Right cardiac atrium (tissue), 5 donors: ENCODE results near the gene CLCNKB. TPM values are rescaled to one million over a fixed set of nuclear protein-coding genes. Genes with fewer than 3 reads are reported as not detected.
A peak's percentile ranks its signal among the peaks of the same experiment; 100 is the strongest.
"Not testable (repeated sequence)": the region's sequence is repeated elsewhere in the genome, so short reads cannot be mapped to it uniquely, and the experiment has no call there.

Experiments
- ATAC-seq, 2 donors: fragments of 200-7000 bp; cut with Tn5 transposase; one replicate each; pipeline versions ENCODE4 v1.8.0 to v1.9.1; 2020; ENCODE audit warnings: moderate library complexity in 2 of 2, mild to moderate bottlenecking in 1 of 2
- DNase-seq, 3 donors: peaks; one replicate each; pipeline ENCODE4 v3.0.0-alpha.2; 2020
- H3K27ac ChIP-seq: one replicate; pipeline ENCODE4 v1.5.1; 2013; ENCODE audit warnings: mild to moderate bottlenecking, low read length, control low read depth, moderate library complexity
- H3K27me3 ChIP-seq: one replicate; pipeline ENCODE4 v1.6.1; 2013; ENCODE audit not compliant: control insufficient read depth, insufficient read depth
- H3K4me1 ChIP-seq: one replicate; pipeline ENCODE4 v1.6.1; 2013; ENCODE audit warnings: low read length; ENCODE audit not compliant: control insufficient read depth, insufficient read depth
- H3K4me3 ChIP-seq: one replicate; pipeline ENCODE4 v1.5.1; 2013; ENCODE audit warnings: low read length, control low read depth
- H3K9me3 ChIP-seq: one replicate; pipeline ENCODE4 v1.6.1; 2013; ENCODE audit warnings: low read length; ENCODE audit not compliant: control insufficient read depth
- WGBS: extraction: QIAGEN DNeasy Blood & Tissue Kit; methylation state at CpG from one replicate; pipeline ENCODE4 v1.1.7; 2013; 5-methylcytosine and 5-hydroxymethylcytosine counted together
- intact Hi-C, 4 donors: fragments of 100-400 bp; cut with DNase I; formaldehyde crosslinking; loops; one replicate each; pipeline versions ENCODE4 v1.11.0 to v1.14.0; 2022 to 2023
- polyA plus RNA-seq: library from polyadenylated mRNA; stranded (reverse); fragments of 200-250 nt; gene quantifications from one replicate; pipeline ENCODE4 v1.2.3, GENCODE V29; 2013
- total RNA-seq, 4 donors: library from RNA; stranded (reverse); fragmentation: NEBNext Ultra II Directional; extraction: Animal tissue kit (Norgen Biotek cat#: 25700); gene quantifications; one replicate each; pipeline ENCODE4 v1.2.1, GENCODE V29; 2021
- donor health status: healthy with polysubstance abuse.
- donor health status: DM: no; HTN: yes; CAD: no.
- donor health status: DM: no; HTN: no; CAD: no.
- donor health status: DM: no; HTN: yes; CAD: no; lungs with severe emphysema.
- donor health status: DM: yes; HTN: yes; CAD: no.

The CLCNKB gene
- total and polyA plus RNA-seq, 5 donors = 1.9 to 4.7 (median 3.6) TPM

- H3K4me1 ChIP-seq, ATAC-seq, H3K9me3 ChIP-seq, H3K27me3 ChIP-seq, H3K4me3 ChIP-seq, intact Hi-C loops, H3K27ac ChIP-seq: not testable (repeated sequence)
- peak in 1 of 3 donors; percentile 15 for DNase-seq
- WGBS = 84% methylated on average over 9 of the region's 9 CpGs
Observed at GRCh38 chr1:16020878-16021277, 22.7 kb upstream of the CLCNKB start.

DNA sequence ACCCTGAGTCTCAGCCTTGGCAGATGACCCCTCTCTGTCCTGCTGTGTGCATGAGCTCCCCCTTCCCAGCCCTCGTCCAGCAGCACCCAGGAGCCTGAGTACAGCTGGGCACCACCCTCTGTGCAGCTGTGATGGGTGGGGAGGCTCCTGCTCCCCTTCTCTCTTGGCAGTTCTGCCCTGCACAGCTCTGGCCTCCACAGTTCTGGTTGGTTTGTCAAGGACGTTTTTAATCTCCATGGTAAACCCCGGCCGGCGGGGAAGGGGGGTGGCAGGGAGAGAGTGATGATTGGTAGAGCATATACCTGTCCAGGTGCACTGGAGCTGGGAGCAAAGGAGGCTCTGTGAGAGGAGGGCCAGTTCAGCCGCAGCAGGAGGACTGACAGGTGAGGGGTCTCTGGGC, 21.9 kb upstream of the CLCNKB start, which contains the start of gene CLCNKA:
Gene CLCNKA, plus strand, starts transcription at position 356 of the 400 bp plus-strand sequence. CDS start 584 bp downstream, outside the sequence.
- Histone ChIP-seq H3K27me3 (no peaks in the 10 kb centered on the region), H3K9me3 (no peaks in the 10 kb centered on the region), H3K4me3 (no peak within 1 kb of the TSS), H3K27ac (no peak within 1 kb of the TSS), H3K4me1 (no peaks in the 10 kb centered on the region)
- 54% methylated on average over 6 of the region's 6 CpGs for WGBS
- DNase-seq = peak in 2 of 3 donors; percentile 47 to 56
- intact Hi-C loops = no loop called here
- no peak for ATAC-seq

DNA sequence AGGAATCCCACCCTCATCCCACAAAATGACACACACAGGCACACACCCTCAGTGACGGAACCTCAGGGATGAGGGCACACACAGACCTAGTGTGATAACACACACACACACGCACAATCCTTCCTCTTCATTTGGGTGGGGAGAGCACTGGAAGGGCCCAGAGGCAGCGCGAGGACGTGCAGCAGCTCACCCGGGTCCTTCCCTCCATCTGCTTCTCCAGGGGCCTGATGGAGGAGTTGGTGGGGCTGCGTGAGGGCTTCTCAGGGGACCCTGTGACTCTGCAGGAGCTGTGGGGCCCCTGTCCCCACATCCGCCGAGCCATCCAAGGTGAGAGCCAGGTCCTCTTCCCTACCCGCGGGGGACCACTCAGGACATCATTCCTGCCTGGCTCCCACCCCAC, 21.2 kb upstream of the CLCNKB start:
- no peak for ATAC-seq
- Histone ChIP-seq H3K27me3 (no peaks in the 10 kb centered on the region), H3K4me3 (no peak overlapping the region), H3K4me1 (no peaks in the 10 kb centered on the region), H3K9me3 (no peaks in the 10 kb centered on the region), H3K27ac (no peak overlapping the region)
- WGBS = 73% methylated on average over 11 of the region's 11 CpGs
- intact Hi-C loops = no loop called here
- DNase-seq = peak in 2 of 3 donors; percentile 22 to 33

DNA sequence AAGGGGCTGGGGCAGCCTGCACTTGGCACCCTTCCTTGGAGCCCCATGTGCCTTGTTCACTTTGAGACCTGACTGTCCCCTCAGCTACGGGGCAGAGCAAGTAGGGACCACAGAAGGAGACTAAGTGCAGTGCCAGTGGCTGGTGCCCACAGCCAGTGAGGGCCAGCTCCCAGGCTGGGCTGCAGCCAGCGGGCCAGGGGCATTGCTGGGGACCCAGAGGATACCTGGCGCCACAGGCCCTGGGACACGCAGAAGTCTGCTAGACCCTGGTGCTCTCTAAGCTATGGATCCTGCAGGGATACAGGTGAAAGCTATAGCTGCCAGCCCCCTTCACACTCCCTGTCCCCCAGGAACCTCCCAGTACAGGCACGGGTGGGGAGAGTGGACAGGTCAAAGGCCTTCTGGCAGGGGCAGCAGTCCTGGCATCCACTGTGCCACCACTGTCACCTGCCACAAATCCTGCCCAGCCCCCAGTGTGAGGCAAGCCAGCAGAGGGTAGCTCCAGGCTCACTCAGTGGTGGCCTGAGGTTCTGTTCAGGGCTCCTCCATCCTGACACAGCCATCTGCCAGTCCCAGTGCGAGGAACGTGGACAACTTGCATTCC, 20.4 kb upstream of the CLCNKB start:
- DNase-seq (peak in 2 of 3 donors; percentile 39 to 40), ATAC-seq (no peak)
- H3K4me1 ChIP-seq = no peaks in the 10 kb centered on the region
- no peaks in the 10 kb centered on the region for H3K9me3 ChIP-seq
- 73% methylated on average over 7 of the region's 7 CpGs for WGBS
- no peaks in the 10 kb centered on the region for H3K27me3 ChIP-seq
- intact Hi-C loops = no loop called here
- H3K4me3 ChIP-seq = no peak overlapping the region
- no peak overlapping the region for H3K27ac ChIP-seq

- H3K9me3 ChIP-seq, H3K27me3 ChIP-seq, H3K4me3 ChIP-seq, H3K27ac ChIP-seq, H3K4me1 ChIP-seq, intact Hi-C loops, ATAC-seq: not testable (repeated sequence)
- peak in 1 of 3 donors; percentile 30 for DNase-seq
- 28% methylated on average over 9 of the region's 10 CpGs for WGBS
Observed at GRCh38 chr1:16026302-16026701, 17.3 kb upstream of the CLCNKB start.

GRCh38 chr1:16026723-16027484, 16.7 kb upstream of the CLCNKB start:
- Histone ChIP-seq H3K27me3 (no peaks in the 10 kb centered on the region), H3K4me1 (no peaks in the 10 kb centered on the region), H3K27ac (no peak overlapping the region), H3K4me3 (no peak overlapping the region), H3K9me3 (no peaks in the 10 kb centered on the region)
- ATAC-seq (peak; percentile 25 to 29), DNase-seq (peak in 2 of 3 donors; percentile 70 to 76)
- 12% methylated on average over 33 of the region's 33 CpGs for WGBS
- intact Hi-C loops = no loop called here

GRCh38 chr1:16028237-16029002, 15.2 kb upstream of the CLCNKB start:
- DNase-seq (peak in 1 of 3 donors; percentile 45), ATAC-seq (no peak)
- no peaks in the 10 kb centered on the region for H3K4me1 ChIP-seq
- no peaks in the 10 kb centered on the region for H3K27me3 ChIP-seq
- H3K4me3 ChIP-seq = no peak overlapping the region
- 65% methylated on average over 19 of the region's 19 CpGs for WGBS
- intact Hi-C loops = no loop called here
- H3K9me3 ChIP-seq = no peaks in the 10 kb centered on the region
- no peak overlapping the region for H3K27ac ChIP-seq

DNA sequence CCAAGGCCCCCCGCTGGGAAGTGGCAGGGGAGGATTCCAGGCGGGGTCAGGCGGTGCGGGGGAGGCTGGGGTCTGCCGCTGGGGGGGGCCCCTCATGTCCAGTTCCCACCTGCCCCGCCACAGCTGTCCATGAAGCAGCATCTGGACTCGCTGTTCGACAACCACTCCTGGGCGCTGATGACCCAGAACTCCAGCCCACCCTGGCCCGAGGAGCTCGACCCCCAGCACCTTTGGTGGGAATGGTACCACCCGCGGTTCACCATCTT, 14.6 kb upstream of the CLCNKB start:
- 71% methylated on average over 12 of the region's 13 CpGs for WGBS
- intact Hi-C loops, H3K4me3 ChIP-seq, ATAC-seq, H3K27ac ChIP-seq, H3K27me3 ChIP-seq, H3K4me1 ChIP-seq, H3K9me3 ChIP-seq: not testable (repeated sequence)
- peak in 1 of 3 donors; percentile 47 for DNase-seq

DNA sequence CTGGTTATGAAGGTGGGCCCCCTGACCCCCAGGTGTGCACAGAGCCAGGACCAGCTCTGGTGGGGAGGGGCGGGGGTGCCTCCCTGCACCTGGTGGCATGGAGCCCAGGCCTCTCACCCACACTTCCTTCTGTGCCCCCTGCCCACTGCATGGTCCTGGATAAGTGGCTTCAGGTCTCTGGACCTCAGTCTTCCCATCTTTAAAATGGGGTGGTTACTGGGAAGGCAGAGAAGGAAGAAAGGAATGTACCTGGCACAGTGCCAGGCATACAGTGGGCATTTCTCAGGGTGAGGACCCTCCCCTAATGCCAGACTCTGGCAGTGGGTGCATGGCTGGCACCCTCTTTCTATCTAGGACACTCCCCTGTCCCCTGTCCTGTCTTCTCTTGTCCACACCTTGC, 14.3 kb upstream of the CLCNKB start:
- DNase-seq (peak in 1 of 3 donors; percentile 39), ATAC-seq (no peak)
- Histone ChIP-seq H3K27me3 (no peaks in the 10 kb centered on the region), H3K27ac (no peak overlapping the region), H3K4me1 (no peaks in the 10 kb centered on the region), H3K9me3 (no peaks in the 10 kb centered on the region), H3K4me3 (no peak overlapping the region)
- intact Hi-C loops = no loop called here
- 81% methylated on average over 1 of the region's 1 CpG for WGBS

- Histone ChIP-seq H3K9me3 (no peaks in the 10 kb centered on the region), H3K4me1 (no peaks in the 10 kb centered on the region), H3K4me3 (no peak overlapping the region), H3K27me3 (no peaks in the 10 kb centered on the region), H3K27ac (no peak overlapping the region)
- ATAC-seq = no peak
- DNase-seq = peak in 2 of 3 donors; percentile 45 to 50
- WGBS = 86% methylated on average over 8 of the region's 8 CpGs
- intact Hi-C loops = no loop called here
Observed at GRCh38 chr1:16031551-16031950, 12.0 kb upstream of the CLCNKB start.
